A375 (cell line): ENCODE data around the gene TOR1AIP2. TPM values are rescaled to one million over a fixed set of nuclear protein-coding genes. Genes with fewer than 3 reads are reported as not detected.

Source experiments
- total RNA-seq: library from RNA; depleted of rRNA; stranded (reverse); fragments of >200 nt; shearing (Covaris generic); gene quantifications from 2 replicates; pipeline ENCODE4 v1.2.3, GENCODE V29; 2014; rRNA removed

TOR1AIP2 gene
- 83.7 and 117 TPM in 2 replicates for total RNA-seq

DNA sequence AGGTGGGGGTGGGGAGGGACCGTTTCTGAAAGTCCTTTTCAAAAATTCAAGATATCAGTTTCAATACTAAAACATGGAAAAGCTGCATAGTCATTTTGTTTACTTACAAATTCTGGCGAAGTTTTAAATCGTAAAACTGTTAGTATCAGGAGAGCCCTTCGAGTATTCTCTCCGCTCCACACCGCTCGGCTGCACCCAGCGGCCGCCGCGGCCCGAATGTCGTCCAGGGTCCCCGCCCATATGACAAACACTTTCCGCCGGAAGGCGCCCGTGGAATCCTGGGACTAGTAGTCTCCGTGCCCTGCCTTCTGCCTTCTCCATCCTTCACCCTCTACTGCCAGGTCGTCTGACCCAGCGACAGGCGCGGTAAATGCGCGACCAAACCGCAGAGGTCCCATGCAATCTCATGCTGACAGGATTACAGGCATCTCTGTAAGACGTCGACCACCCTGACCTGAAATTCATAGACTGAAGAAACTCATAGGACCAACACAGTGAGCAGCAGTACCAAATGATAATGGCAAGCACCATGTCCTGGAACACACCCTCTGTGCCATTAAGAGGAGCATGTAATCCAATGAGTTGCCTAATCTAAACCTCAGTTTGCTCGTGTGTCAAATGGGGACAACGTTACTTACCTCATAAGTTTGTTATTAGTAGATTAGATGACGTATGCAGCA lies at the start of gene TOR1AIP2:
Gene TOR1AIP2, minus strand, starts transcription at position 218 of the 680 bp plus-strand sequence. CDS start 25,138 bp downstream, outside the sequence.

DNA sequence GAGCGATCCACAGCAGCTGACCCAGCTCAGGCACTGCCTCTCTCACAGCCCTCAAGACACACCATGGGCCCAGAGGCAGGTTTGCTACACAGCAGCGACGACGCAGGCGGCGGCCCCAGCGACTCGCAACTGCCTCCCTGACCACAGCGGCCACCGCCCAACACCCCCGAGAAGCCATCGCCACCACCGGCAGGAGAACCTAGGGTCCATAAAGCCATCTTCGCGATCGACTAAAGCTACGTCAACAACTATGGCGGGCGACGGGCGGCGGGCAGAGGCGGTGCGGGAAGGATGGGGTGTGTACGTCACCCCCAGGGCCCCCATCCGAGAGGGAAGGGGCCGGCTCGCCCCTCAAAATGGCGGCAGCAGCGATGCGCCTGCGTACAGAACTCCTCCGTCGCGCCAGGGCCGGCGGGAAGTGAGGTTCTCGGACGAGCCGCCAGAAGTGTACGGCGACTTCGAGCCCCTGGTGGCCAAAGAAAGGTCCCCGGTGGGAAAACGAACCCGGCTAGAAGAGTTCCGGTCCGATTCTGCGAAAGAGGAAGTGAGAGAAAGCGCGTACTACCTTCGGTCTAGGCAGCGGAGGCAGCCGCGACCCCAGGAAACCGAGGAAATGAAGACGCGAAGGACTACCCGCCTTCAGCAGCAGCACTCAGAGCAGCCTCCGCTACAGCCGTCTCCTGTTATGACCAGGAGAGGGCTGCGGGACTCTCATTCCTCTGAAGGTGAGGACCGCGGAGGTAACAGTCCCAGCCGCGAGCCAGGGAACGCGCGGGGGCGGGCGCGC lies 4.8 kb upstream of the TOR1AIP2 start, which contains the start of gene TOR1AIP1:
Gene TOR1AIP1, plus strand, starts transcription at position 33 of the 787 bp plus-strand sequence. Its CDS starts 218 bp downstream, at position 251.

Other genes with a start within 250 kb of the TOR1AIP2 start
- 0.08 TPM in 1 of 2 replicates, not detected in the other for gene FAM163A, start 134.5 kb downstream of the TOR1AIP2 start, total RNA-seq
- 40.2 and 46.4 TPM in 2 replicates for gene TOR1AIP1, start 4.5 kb upstream of the TOR1AIP2 start, total RNA-seq
- gene CEP350, start 77.0 kb upstream of the TOR1AIP2 start, total RNA-seq, result 41.7 and 64.1 TPM in 2 replicates